AG10803 (cell line): ENCODE data around the gene RPS6KA4.
A peak's percentile ranks its signal among the peaks of the same experiment; 100 is the strongest.

ENCODE experiments used
- DNase-seq: peaks from one replicate; pipeline ENCODE4 v3.0.0; 2010; ENCODE audit warnings: low read depth
- H3K4me3 ChIP-seq: 2 replicates; pipeline ENCODE4 v1.5.1; 2011; ENCODE audit warnings: mild to moderate bottlenecking, low read length, control low read depth
- CTCF ChIP-seq: conservative IDR thresholded peaks from 2 replicates; pipeline ENCODE4 v1.5.1; 2011; ENCODE audit warnings: mild to moderate bottlenecking, low read length, control low read depth, inconsistent platforms

The RPS6KA4 gene

GRCh38 chr11:64384981-64385944 is 26.3 kb downstream of the RPS6KA4 start:
- H3K4me3 ChIP-seq = no peak overlapping the region
- DNase-seq = no peak
- no peak for TF ChIP-seq CTCF

- TF ChIP-seq CTCF = no peak
- H3K4me3 ChIP-seq = no peak overlapping the region
- peak; percentile 52 for DNase-seq
Measured at GRCh38 chr11:64385945-64386704, 27.2 kb downstream of the RPS6KA4 start.

- no peak for DNase-seq
- no peak for TF ChIP-seq CTCF
- no peak overlapping the region for H3K4me3 ChIP-seq
Measured at GRCh38 chr11:64387916-64388315, 29.0 kb downstream of the RPS6KA4 start.

- no peak for DNase-seq
- TF ChIP-seq CTCF = no peak
Measured at GRCh38 chr11:64388894-64389293, 29.9 kb downstream of the RPS6KA4 start.

GRCh38 chr11:64389851-64390250 is 30.9 kb downstream of the RPS6KA4 start:
- TF ChIP-seq CTCF = no peak
- no peak for DNase-seq
- no peak overlapping the region for H3K4me3 ChIP-seq

More at GRCh38 chr11:64388894-64389293, 29.9 kb downstream of the RPS6KA4 start:
- H3K4me3 ChIP-seq = no peak overlapping the region

- TF ChIP-seq CTCF = no peak
- no peak for DNase-seq
- no peak overlapping the region for H3K4me3 ChIP-seq
Measured at GRCh38 chr11:64390558-64390957, 31.6 kb downstream of the RPS6KA4 start.
